ENCODE results near the gene CLDN11. TPM values are rescaled to one million over a fixed set of nuclear protein-coding genes. Genes with fewer than 3 reads are reported as not detected.

CLDN11 gene
- total and polyA plus RNA-seq, 4 donors, result 0.28 to 3.3 (median 1.9) TPM

- WGBS, result 96% methylated on average over 3 of the region's 3 CpGs
- Histone ChIP-seq H3K36me3 (ENCODE audit: control insufficient read depth in 4 of 4, insufficient read depth in 3 of 4, low read depth in 1 of 4, low read length in 3 of 4) (no peaks in the 10 kb centered on the region), H3K4me3 (ENCODE audit: low read depth in 1 of 3, low read length in 3 of 3) (no peak overlapping the region), H3K9ac (ENCODE audit: low read depth in 1 of 2, low read length in 2 of 2) (no peak overlapping the region), H3K9me3 (ENCODE audit: control insufficient read depth in 4 of 4, low read length in 3 of 4) (no peaks in the 10 kb centered on the region), H3K27me3 (ENCODE audit: control insufficient read depth in 4 of 4, insufficient read depth in 4 of 4, low read length in 3 of 4) (peaks cover 0 to 3% (median 0%) of the 10 kb centered on the region in 4 donors), H3K4me1 (ENCODE audit: control insufficient read depth in 4 of 4, insufficient read depth in 4 of 4, low read length in 3 of 4) (no peaks in the 10 kb centered on the region), H3K27ac (ENCODE audit: low read depth in 1 of 2, low read length in 2 of 2) (no peak overlapping the region)
- no peak for DNase-seq (ENCODE audit: low spot score)
- TF ChIP-seq FOXA2 (IDR thresholded peaks at IDR 0.05), result no peak
- no peak for TF ChIP-seq SP1 (IDR thresholded peaks at IDR 0.05)
- no peak for TF ChIP-seq ATF3 (IDR thresholded peaks at IDR 0.05)
- no peak for TF ChIP-seq TAF1 (conservative IDR thresholded peaks at IDR 0.05)
- no peak for TF ChIP-seq YY1 (IDR thresholded peaks at IDR 0.05)
- no peak for TF ChIP-seq ZBTB33 (IDR thresholded peaks at IDR 0.05)
- no peak for TF ChIP-seq FOXA1 (IDR thresholded peaks at IDR 0.05)
- TF ChIP-seq JUND (IDR thresholded peaks at IDR 0.05), result no peak
Measured at GRCh38 chr3:170448584-170448983, 29.9 kb downstream of the CLDN11 start.

- no peaks in the 10 kb centered on the region for H3K9me3 ChIP-seq (ENCODE audit: control insufficient read depth in 4 of 4, low read length in 3 of 4)
- no peaks in the 10 kb centered on the region for H3K36me3 ChIP-seq (ENCODE audit: control insufficient read depth in 4 of 4, insufficient read depth in 3 of 4, low read depth in 1 of 4, low read length in 3 of 4)
- no peak overlapping the region for H3K9ac ChIP-seq (ENCODE audit: low read depth in 1 of 2, low read length in 2 of 2)
- H3K27ac ChIP-seq (ENCODE audit: low read depth in 1 of 2, low read length in 2 of 2), result no peak overlapping the region
- no peak overlapping the region for H3K4me3 ChIP-seq (ENCODE audit: low read depth in 1 of 3, low read length in 3 of 3)
- WGBS, result over 99% methylated on average over 2 of the region's 2 CpGs
- no peak for DNase-seq (ENCODE audit: low spot score)
- TF ChIP-seq YY1 (IDR thresholded peaks at IDR 0.05) (no peak), REST (IDR thresholded peaks at IDR 0.05) (no peak), FOXA1 (IDR thresholded peaks at IDR 0.05) (no peak), CTCF (IDR thresholded peaks at IDR 0.05; ENCODE audit: low read depth, low read length, missing input control) (no peak), FOXA2 (IDR thresholded peaks at IDR 0.05) (no peak), MAX (IDR thresholded peaks at IDR 0.05) (no peak), HNF4A (conservative IDR thresholded peaks at IDR 0.05) (no peak), ATF3 (IDR thresholded peaks at IDR 0.05) (no peak), NR2F2 (IDR thresholded peaks at IDR 0.05) (no peak), TAF1 (conservative IDR thresholded peaks at IDR 0.05) (no peak), RXRA (IDR thresholded peaks at IDR 0.05) (no peak), JUND (IDR thresholded peaks at IDR 0.05) (no peak), RAD21 (IDR thresholded peaks at IDR 0.05) (no peak), ZBTB33 (IDR thresholded peaks at IDR 0.05) (no peak), EGR1 (IDR thresholded peaks at IDR 0.05; ENCODE audit: low read depth in 2 of 2) (no peak), HNF4G (IDR thresholded peaks at IDR 0.05) (no peak)
- no peaks in the 10 kb centered on the region for H3K4me1 ChIP-seq (ENCODE audit: control insufficient read depth in 4 of 4, insufficient read depth in 4 of 4, low read length in 3 of 4)
- H3K27me3 ChIP-seq (ENCODE audit: control insufficient read depth in 4 of 4, insufficient read depth in 4 of 4, low read length in 3 of 4), result peaks cover 0 to 3% (median 0%) of the 10 kb centered on the region in 4 donors
Measured at GRCh38 chr3:170450039-170450438, 31.4 kb downstream of the CLDN11 start.
